SK-MEL-5 (cell line): ENCODE results near the gene ATE1. TPM values are rescaled to one million over a fixed set of nuclear protein-coding genes. Genes with fewer than 3 reads are reported as not detected.
A peak's percentile ranks its signal among the peaks of the same experiment; 100 is the strongest.
"Not testable (repeated sequence)": the region's sequence is repeated elsewhere in the genome, so short reads cannot be mapped to it uniquely, and the experiment has no call there.

ENCODE experiments used
- DNase-seq: peaks from one replicate; pipeline ENCODE4 v3.0.0-alpha.2; 2016; ENCODE audit warnings: low read depth, low spot score
- in situ Hi-C: cut with HindIII; loops from 2 replicates; pipeline ENCODE4 v1.10.0; 2016; ENCODE audit warnings: low sequenced_read_pairs, high pct_unique_total_duplicates, low pct_unique_long_range_greater_than_20kb
- total RNA-seq: library from RNA; depleted of rRNA; stranded (reverse); fragments of >200 nt; shearing (Covaris generic); gene quantifications from 2 replicates; pipeline ENCODE4 v1.2.3, GENCODE V29; 2014

ATE1 gene
- total RNA-seq, 1 experiment from 2014 or later = 34.3 TPM

GRCh38 chr10:121845044-121845784 is 82.6 kb downstream of the ATE1 start:
- in situ Hi-C loops = no loop called here
- no peak for DNase-seq

DNA sequence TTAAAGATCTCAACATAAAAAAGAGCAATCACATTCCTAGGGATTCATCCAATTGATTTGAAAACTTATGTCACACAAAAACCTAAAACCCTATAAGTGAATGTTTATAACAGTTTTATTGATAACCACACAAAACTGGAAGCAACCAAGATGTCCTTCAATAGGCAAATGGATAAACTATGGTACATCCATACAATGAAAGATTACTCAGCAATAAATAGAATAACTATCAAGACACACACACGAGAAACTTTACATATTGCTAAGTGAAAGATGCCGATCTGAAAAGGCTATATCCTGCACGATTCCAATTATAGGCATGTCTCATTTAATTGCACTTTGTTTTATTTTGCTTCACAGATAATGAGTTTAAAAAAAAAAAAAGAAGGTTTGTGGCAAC is 83.3 kb downstream of the ATE1 start:
- no peak for DNase-seq
- in situ Hi-C loops = no loop called here

- in situ Hi-C loops = no loop called here
- DNase-seq = no peak
Measured at GRCh38 chr10:121843379-121843778, 84.5 kb downstream of the ATE1 start.

DNA sequence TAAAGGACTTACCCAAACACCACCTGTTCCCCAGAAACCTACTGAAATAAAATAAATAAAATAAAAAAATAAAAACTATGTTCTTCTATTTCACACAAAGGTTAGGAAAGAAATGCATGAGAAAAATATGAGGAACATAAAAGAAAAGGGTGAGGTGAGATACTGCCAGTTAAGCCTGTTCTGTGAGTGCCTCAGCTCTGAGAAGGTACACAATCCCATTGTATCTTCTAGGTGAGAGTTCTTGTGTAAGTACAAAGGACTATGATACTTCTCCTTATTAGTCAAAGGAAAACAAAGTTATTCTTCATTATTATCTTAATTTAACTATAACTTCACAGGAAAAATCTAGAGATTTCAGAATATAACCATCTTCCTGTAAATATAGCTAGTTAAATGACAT is 86.0 kb downstream of the ATE1 start:
- in situ Hi-C loops = no loop called here
- no peak for DNase-seq

- DNase-seq = no peak
- in situ Hi-C loops = no loop called here
Measured at GRCh38 chr10:121838931-121839330, 88.9 kb downstream of the ATE1 start.

DNA sequence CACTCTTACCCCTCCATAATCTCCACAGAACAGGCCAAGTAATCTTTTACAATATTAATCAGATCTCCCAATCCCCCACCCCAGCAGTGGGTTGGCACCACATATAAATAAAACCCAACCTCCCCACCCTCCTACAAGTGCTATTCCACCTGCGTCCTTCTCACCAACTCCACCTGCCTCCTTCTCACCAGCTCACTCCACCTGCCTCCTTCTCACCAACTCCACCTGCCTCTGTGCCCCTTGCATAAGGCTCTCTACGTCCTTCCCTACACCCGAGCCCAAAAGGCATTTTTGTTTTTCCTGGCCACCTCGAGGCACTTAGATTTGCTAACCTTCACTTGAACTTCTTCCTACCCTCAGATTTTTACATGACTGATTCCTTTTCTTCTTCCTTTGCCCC is 89.7 kb downstream of the ATE1 start:
- in situ Hi-C loops = no loop called here
- no peak for DNase-seq

DNA sequence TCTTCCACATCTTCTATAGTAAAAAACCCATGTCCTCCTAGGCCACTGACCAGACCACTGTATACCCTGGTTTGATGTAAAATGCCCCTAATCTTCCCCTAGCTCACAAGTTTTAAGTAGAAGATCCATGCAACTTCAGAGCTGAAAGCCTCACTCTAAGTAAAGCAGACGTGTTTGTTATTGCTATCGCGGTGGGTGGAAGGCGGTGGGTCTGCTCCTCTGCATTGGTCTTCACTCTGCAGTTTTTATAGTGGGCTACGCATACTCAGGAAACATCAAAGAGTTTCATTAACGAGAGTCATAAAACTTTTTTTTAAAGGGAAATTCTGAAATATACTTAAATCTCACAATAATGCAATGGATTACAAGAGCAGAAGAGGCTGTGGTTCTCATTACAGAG is 91.7 kb downstream of the ATE1 start:
- no peak for DNase-seq
- in situ Hi-C loops = no loop called here

- in situ Hi-C loops = no loop called here
- DNase-seq = no peak
Measured at GRCh38 chr10:121835376-121835775, 92.5 kb downstream of the ATE1 start.

DNA sequence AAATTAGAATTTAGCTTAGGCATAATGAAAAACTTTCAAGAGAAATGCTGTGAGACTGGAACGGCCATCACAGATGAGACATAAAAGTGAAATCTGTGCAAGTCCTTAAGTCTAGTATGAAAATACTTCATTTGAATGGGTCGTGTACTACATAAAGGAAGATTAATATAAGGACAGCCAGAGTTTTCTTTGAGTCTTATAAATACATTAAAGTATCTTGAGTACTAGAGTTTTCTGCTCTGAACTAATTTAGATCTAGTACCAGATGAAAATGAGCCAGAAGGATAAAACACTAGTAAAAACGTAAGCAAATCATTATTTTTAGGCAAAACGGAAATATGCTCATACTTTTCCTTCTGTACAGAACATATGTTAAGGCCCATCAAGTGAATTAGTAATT is 93.1 kb downstream of the ATE1 start:
- no peak for DNase-seq
- in situ Hi-C loops = no loop called here

GRCh38 chr10:121833387-121833786 is 94.4 kb downstream of the ATE1 start:
- in situ Hi-C loops = no loop called here
- no peak for DNase-seq

DNA sequence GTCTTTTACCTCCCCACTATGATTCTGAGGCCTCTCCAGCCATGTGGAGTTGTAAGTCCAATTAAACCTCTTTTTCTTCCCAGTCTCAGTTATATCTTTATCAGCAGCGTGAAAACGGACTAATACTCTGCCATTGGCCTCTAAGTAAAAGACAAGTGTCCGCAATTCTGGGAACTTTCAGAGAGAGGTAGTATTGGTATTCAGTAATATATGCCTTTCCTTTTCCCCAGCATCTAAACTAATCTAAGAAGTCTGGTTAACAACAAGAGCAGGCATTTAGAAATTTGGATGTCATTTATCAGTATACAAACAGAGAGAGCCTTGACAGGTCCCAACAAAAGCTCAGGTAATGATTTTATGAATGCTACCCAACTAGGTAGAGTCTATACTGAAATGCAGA is 95.2 kb downstream of the ATE1 start:
- no peak for DNase-seq
- in situ Hi-C loops = no loop called here

DNA sequence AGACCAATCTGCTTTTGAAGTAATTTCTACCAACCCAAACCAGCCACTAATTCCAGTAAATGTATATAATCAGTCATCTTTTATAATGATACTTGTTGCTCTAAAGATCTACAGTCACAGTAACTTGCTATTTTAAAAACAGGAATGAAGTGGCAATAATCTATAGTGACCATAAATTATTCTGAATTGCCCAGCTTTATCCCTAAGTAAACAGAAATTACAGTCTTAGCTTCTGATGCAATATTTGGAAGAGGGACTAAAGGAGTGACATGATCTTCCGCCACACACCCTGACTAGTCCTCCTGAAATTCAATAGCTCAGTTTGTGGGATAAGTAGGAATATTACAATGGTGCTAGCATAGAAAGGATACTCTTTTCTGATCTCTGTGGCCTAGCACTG is 96.1 kb downstream of the ATE1 start:
- no peak for DNase-seq
- in situ Hi-C loops = no loop called here

- in situ Hi-C loops = no loop called here
- no peak for DNase-seq
Measured at GRCh38 chr10:121831237-121831636, 96.6 kb downstream of the ATE1 start.

DNA sequence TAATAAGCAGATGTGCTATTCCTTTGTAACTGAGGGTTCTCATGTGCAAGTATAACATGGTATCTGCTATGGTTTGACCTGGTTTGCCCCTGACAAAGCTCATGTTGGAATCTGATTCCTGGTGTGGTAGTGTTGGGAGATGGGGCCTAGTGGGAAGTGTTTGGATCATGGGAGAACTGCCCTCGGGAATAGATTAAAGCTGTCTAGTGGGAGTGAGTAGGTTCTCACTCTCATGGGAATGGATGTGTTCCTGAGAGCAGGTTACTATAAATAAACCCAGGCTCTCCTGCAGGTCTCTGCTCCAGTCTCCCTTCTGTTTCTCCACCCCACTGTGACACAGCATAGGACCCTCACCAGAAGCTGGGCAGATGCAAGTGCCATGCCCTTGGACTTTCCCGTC is 97.7 kb downstream of the ATE1 start:
- in situ Hi-C loops = no loop called here
- no peak for DNase-seq

DNA sequence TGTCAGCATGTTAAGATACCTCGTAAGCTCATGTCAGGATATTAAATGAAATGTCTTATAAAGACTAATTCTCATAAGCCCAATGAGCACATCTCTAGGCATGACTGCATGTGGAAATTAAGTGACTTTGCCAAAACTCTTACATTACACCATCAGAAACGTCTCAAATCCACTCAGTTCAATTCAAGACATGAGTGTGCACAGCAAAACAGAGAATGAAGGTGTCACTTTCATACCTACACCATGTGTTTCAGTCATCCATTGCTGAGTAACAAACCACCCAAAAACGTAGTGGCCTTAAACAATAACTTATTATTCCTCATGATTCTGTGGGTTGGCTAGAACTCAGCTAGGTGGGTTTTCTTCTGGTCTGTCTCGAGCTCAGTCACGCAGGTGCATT is 99.8 kb downstream of the ATE1 start:
- in situ Hi-C loops = no loop called here
- no peak for DNase-seq

DNA sequence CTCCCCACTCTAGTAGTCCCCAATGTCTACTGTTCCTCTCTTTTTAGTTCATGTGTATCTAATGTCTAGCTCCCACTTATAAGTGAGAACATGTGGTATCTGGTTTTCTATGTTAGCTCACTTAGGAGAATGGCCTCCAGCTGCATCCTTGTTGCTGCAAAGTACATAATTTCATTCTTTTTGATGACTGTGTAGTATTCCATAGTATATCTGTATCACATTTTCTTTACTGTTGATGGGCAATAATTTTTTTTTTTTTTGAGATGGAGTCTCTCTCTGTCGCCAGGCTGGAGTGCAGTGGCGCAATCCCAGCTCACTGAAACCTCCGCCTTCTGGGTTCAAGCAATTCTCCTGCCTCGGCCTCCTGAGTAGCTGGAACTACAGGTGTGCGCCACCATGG is 101.1 kb downstream of the ATE1 start:
- DNase-seq, in situ Hi-C loops: not testable (repeated sequence)

- in situ Hi-C loops = no loop called here
- peak; percentile 89 for DNase-seq
Measured at GRCh38 chr10:121823993-121824463, 103.8 kb downstream of the ATE1 start.

GRCh38 chr10:121822724-121823123 is 105.1 kb downstream of the ATE1 start:
- DNase-seq = no peak
- in situ Hi-C loops = no loop called here

GRCh38 chr10:121822180-121822579 is 105.7 kb downstream of the ATE1 start:
- no peak for DNase-seq
- in situ Hi-C loops = no loop called here

- in situ Hi-C loops = no loop called here
- no peak for DNase-seq
Measured at GRCh38 chr10:121819049-121819448, 108.8 kb downstream of the ATE1 start.
